K562 (cell line): ENCODE measurements around the gene MOCOS. TPM values are rescaled to one million over a fixed set of nuclear protein-coding genes. Genes with fewer than 3 reads are reported as not detected.

ENCODE experiments used
- BCOR ChIP-seq: fragments of 450-650 bp; IDR thresholded peaks from 2 replicates; pipeline ENCODE4 v1.6.1; 2016
- BDP1 ChIP-seq: IDR thresholded peaks from 3 replicates; pipeline ENCODE4 v1.6.1; 2011; ENCODE audit not compliant: insufficient read length, insufficient read depth
- DLX4 ChIP-seq: fragments of 250-450 bp; sonication (Bioruptor Pico); IDR thresholded peaks from 2 replicates; pipeline ENCODE4 v1.6.1; 2021; ENCODE audit warnings: mild to moderate bottlenecking
- E2F3 ChIP-seq: fragments of 250-450 bp; sonication (Bioruptor Pico); IDR thresholded peaks from 2 replicates; pipeline ENCODE4 v1.4.0; 2020; ENCODE audit warnings: mild to moderate bottlenecking
- FOXP1 ChIP-seq: sonication (generic); formaldehyde crosslinking; IDR thresholded peaks from 2 replicates; pipeline ENCODE4 v1.8.0; 2022; ENCODE audit warnings: mild to moderate bottlenecking, missing genetic modification reagents
- HDAC3 ChIP-seq: fragments of 450-650 bp; IDR thresholded peaks from 2 replicates; pipeline ENCODE4 v1.6.1; 2018; ENCODE audit warnings: borderline replicate concordance, mild to moderate bottlenecking, moderate library complexity; ENCODE audit not compliant: partially characterized antibody
- HEY1 ChIP-seq: fragments of 250-450 bp; sonication (Bioruptor Pico); IDR thresholded peaks from 2 replicates; pipeline ENCODE4 v1.5.0; 2020; ENCODE audit warnings: mild to moderate bottlenecking, moderate library complexity, borderline replicate concordance
- MTA2 ChIP-seq: fragments of 450-650 bp; IDR thresholded peaks from 2 replicates; pipeline ENCODE4 v1.6.1; 2016; ENCODE audit warnings: low read depth
- MYC ChIP-seq, 2 experiments: fragments of 250-450 bp in 1 of 2; sonication (Bioruptor Pico) in 1 of 2; IDR thresholded peaks; 2 replicates each; pipeline versions ENCODE4 v1.5.1 to v1.6.1; 2012 to 2021; ENCODE audit warnings: low read depth in 2 of 2, borderline replicate concordance in 1 of 2, improper control_type of control experiment in 1 of 2, low read length in 1 of 2, mild to moderate bottlenecking in 1 of 2, moderate library complexity in 1 of 2
- NELFE ChIP-seq: IDR thresholded peaks from 2 replicates; pipeline ENCODE4 v1.6.1; 2011; ENCODE audit warnings: mild to moderate bottlenecking; ENCODE audit not compliant: insufficient read depth, insufficient read length
- NFIX ChIP-seq: fragments of 250-450 bp; sonication (Bioruptor Pico); IDR thresholded peaks from 2 replicates; pipeline ENCODE4 v1.4.0; 2020; ENCODE audit warnings: low read depth, mild to moderate bottlenecking, moderate library complexity
- PCBP2 ChIP-seq: fragments of 200-400 bp; formaldehyde crosslinking; IDR thresholded peaks from 2 replicates; pipeline ENCODE4 v1.6.1; 2018; ENCODE audit warnings: low read length, low read depth, mild to moderate bottlenecking, moderate library complexity; ENCODE audit not compliant: poor library complexity, severe bottlenecking
- POLR2H ChIP-seq: IDR thresholded peaks from 2 replicates; pipeline ENCODE4 v1.6.1; 2016; ENCODE audit warnings: missing genetic modification characterization, low read depth, mild to moderate bottlenecking, control low read depth, missing compliant biosample characterization, moderate library complexity
- PTTG1 ChIP-seq: fragments of 450-650 bp; IDR thresholded peaks from 2 replicates; pipeline ENCODE4 v1.6.1; 2016; ENCODE audit warnings: low read depth, mild to moderate bottlenecking, missing genetic modification characterization, missing compliant biosample characterization
- SIX5 ChIP-seq, 2 experiments: IDR thresholded peaks; 2 replicates each; pipeline ENCODE4 v1.6.1; 2011; ENCODE audit warnings: low read length in 2 of 2, borderline replicate concordance in 1 of 2, low read depth in 1 of 2, mild to moderate bottlenecking in 1 of 2, moderate library complexity in 1 of 2; ENCODE audit not compliant: insufficient read depth in 1 of 2
- SMARCE1 ChIP-seq: fragments of 450-650 bp; IDR thresholded peaks from 2 replicates; pipeline ENCODE4 v1.7.1; 2016; ENCODE audit warnings: mild to moderate bottlenecking
- SNRNP70 ChIP-seq: fragments of 200-400 bp; formaldehyde crosslinking; optimal IDR thresholded peaks from 2 replicates; pipeline ENCODE3; 2017; ENCODE audit warnings: low read depth, low read length
- SRSF1 ChIP-seq: fragments of 200-400 bp; formaldehyde crosslinking; IDR thresholded peaks from 2 replicates; pipeline ENCODE4 v1.6.1; 2017; ENCODE audit warnings: mild to moderate bottlenecking, low read depth, low read length, moderate library complexity
- TAF1 ChIP-seq: IDR thresholded peaks from 2 replicates; pipeline ENCODE4 v1.6.1; 2011; ENCODE audit warnings: mild to moderate bottlenecking, low read length, moderate library complexity; ENCODE audit not compliant: insufficient read depth, control insufficient read depth, severe bottlenecking; ENCODE audit errors: extremely low read depth
- TCF7 ChIP-seq: sonication (generic); IDR thresholded peaks from 2 replicates; pipeline ENCODE4 v1.6.1; 2016; ENCODE audit warnings: antibody characterized with exemption, borderline replicate concordance
- TEAD2 ChIP-seq: fragments of 450-650 bp; IDR thresholded peaks from 2 replicates; pipeline ENCODE4 v1.6.1; 2016; ENCODE audit warnings: missing genetic modification characterization, control low read depth, missing compliant biosample characterization
- ZBED1 ChIP-seq: IDR thresholded peaks from 2 replicates; pipeline ENCODE4 v1.6.1; 2014
- ZBTB5 ChIP-seq: fragments of 450-650 bp; IDR thresholded peaks from 2 replicates; pipeline ENCODE4 v1.6.1; 2017; ENCODE audit warnings: antibody characterized with exemption
- ZEB2 ChIP-seq: fragments of 450-650 bp; IDR thresholded peaks from 2 replicates; pipeline ENCODE4 v1.6.1; 2016
- ZNF583 ChIP-seq: fragments of 250-450 bp; sonication (Bioruptor Pico); IDR thresholded peaks from 2 replicates; pipeline ENCODE4 v1.4.0; 2020
- ZNF584 ChIP-seq: fragments of 200-800 bp; sonication (Bioruptor generic); IDR thresholded peaks from 2 replicates; pipeline ENCODE4 v1.6.1; 2016; ENCODE audit warnings: low read depth, mild to moderate bottlenecking, missing genetic modification characterization, missing compliant biosample characterization
- ZZZ3 ChIP-seq: fragments of 450-650 bp; IDR thresholded peaks from 2 replicates; pipeline ENCODE4 v1.6.1; 2016; ENCODE audit warnings: antibody characterized with exemption, mild to moderate bottlenecking, moderate library complexity
- polyA plus RNA-seq, 8 experiments: library from polyadenylated mRNA; depleted of rRNA in 4 of 8; stranded (reverse) in 5 of 8; unstranded in 3 of 8; fragments of >200 nt; fragmentation: Nextera tagmentation in 2 of 8; fragmentation: Illumina TruSeq in 1 of 8; extraction: Ambion mirVana in 2 of 8; extraction: Trizol in 1 of 8; gene quantifications; 2 replicates each; pipeline versions ENCODE4 v1.2.1 to v1.2.3, GENCODE V29; 2011 to 2014; ENCODE audit warnings: inconsistent platforms in 1 of 8, missing spikeins in 1 of 8
- total RNA-seq, 7 experiments: library from RNA; depleted of rRNA in 6 of 7; stranded (reverse); fragments of >200 nt in 6 of 7; fragmentation: Illumina TruSeq in 2 of 7; extraction: Trizol in 2 of 7; gene quantifications; 2 replicates each; pipeline versions ENCODE4 v1.2.1 to v1.2.3, GENCODE V29; 2011 to 2021; ENCODE audit warnings: low replicate concordance in 1 of 7
- TF ChIP-seq, protein P1 (sequence below): sonication (generic); formaldehyde crosslinking; IDR thresholded peaks from 2 replicates; pipeline ENCODE4 v1.8.1; 2023; ENCODE audit warnings: mild to moderate bottlenecking, missing genetic modification reagents

The MOCOS gene
- total and polyA plus RNA-seq, 9 of the 15 experiments (the other 6 are each of a cell fraction or from before 2014, with no cell fraction given): 4.5 to 12.4 (median 9.1) TPM

DNA sequence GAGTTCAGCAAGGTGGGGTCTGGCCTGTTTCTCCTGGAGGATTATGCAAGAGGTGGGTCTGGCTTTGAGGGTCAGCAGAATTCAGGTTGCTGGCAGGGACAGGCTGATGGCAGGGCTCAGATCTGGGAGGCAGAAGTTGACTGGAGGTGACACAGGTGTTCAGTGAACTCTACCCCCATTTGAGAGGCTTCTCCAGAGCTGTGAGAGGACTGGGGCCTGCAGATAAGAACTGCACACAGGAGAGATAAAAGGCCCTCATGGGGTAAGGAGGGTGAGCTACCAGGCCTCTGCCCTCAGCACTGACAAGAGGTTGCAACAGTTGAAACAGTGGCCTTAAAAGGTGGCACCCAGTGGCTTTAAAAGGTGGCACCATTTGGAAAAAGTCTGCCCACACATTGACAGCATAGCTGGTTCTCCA lies 13.1 kb downstream of the MOCOS start (continued):
- TF ChIP-seq SRSF1 (no peak), NELFE (no peak), FOXP1 (no peak), HDAC3 (peak; percentile 62), PCBP2 (no peak), E2F3 (CRISPR knock-in tag) (no peak), BCOR (0 out of 2 replicates have a peak, but pooled peaks have one; percentile 17), ZNF584 (CRISPR knock-in tag) (no peak), SNRNP70 (no peak), POLR2H (no peak), PTTG1 (tag) (no peak), MTA2 (peak; percentile 94), ZBTB5 (no peak), ZEB2 (peak; percentile 91), TCF7 (no peak), TAF1 (no peak), MYC (IDR thresholded peaks at IDR 0.05; ENCODE audit: low read depth, low read length) (peak; percentile 38; the same call in 1 of the 2 replicates), MYC (CRISPR knock-in tag; IDR thresholded peaks at IDR 0.05; ENCODE audit: borderline replicate concordance, low read depth) (no peak), DLX4 (CRISPR knock-in tag) (no peak), ZZZ3 (no peak), SIX5 (IDR thresholded peaks at IDR 0.05; ENCODE audit: borderline replicate concordance in 1 of 2, insufficient read depth in 1 of 2, low read depth in 1 of 2, low read length in 2 of 2) (no peak), NFIX (no peak), BDP1 (no peak), TEAD2 (no peak), SMARCE1 (peak; percentile 86), ZBED1 (no peak), ZNF583 (CRISPR knock-in tag) (no peak), HEY1 (no peak)
- TF ChIP-seq, protein P1, sequence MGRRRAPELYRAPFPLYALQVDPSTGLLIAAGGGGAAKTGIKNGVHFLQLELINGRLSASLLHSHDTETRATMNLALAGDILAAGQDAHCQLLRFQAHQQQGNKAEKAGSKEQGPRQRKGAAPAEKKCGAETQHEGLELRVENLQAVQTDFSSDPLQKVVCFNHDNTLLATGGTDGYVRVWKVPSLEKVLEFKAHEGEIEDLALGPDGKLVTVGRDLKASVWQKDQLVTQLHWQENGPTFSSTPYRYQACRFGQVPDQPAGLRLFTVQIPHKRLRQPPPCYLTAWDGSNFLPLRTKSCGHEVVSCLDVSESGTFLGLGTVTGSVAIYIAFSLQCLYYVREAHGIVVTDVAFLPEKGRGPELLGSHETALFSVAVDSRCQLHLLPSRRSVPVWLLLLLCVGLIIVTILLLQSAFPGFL (CRISPR knock-in tag): no peak
